OCI-LY3 (cell line): ENCODE measurements around the gene DRD1.
"Not testable (repeated sequence)": the region's sequence is repeated elsewhere in the genome, so short reads cannot be mapped to it uniquely, and the experiment has no call there.

Experiments used
- H2AFZ ChIP-seq: fragments of 200-600, 300-600 bp; shearing (Covaris generic); 2 replicates; pipeline ENCODE4 v1.6.0; 2014; ENCODE audit warnings: antibody characterized with exemption, low read depth, low read length
- H3K27ac ChIP-seq: fragments of 200-600, 300-600 bp; sonication (generic); 2 replicates; pipeline ENCODE4 v1.5.1; 2014; ENCODE audit warnings: mild to moderate bottlenecking, low read length, moderate library complexity, mixed read lengths
- H3K27me3 ChIP-seq: fragments of 200-600, 300-600 bp; sonication (generic); 2 replicates; pipeline ENCODE4 v1.6.1; 2014; ENCODE audit warnings: low read depth, low read length, mixed read lengths
- H3K36me3 ChIP-seq: fragments of 200-600, 300-600 bp; sonication (generic); replicated peaks from 2 replicates; pipeline ENCODE3; 2014; ENCODE audit warnings: low read depth, low read length, mixed read lengths
- H3K4me1 ChIP-seq: fragments of 300-600, 200-600 bp; sonication (generic); 2 replicates; pipeline ENCODE4 v1.6.1; 2014; ENCODE audit warnings: low read length, mixed read lengths
- H3K4me2 ChIP-seq: fragments of 200-600, 300-600 bp; sonication (generic); 2 replicates; pipeline ENCODE4 v1.6.1; 2014; ENCODE audit warnings: low read length, mixed read lengths
- H3K4me3 ChIP-seq: fragments of 300-600, 200-600 bp; sonication (generic); 2 replicates; pipeline ENCODE4 v1.5.1; 2014; ENCODE audit warnings: antibody characterized with exemption, mild to moderate bottlenecking, low read length, moderate library complexity
- H3K79me2 ChIP-seq: fragments of 300-600, 200-600 bp; shearing (Covaris generic); 2 replicates; pipeline ENCODE4 v1.6.1; 2014; ENCODE audit warnings: mild to moderate bottlenecking, low read length, mixed read lengths
- H3K9ac ChIP-seq: fragments of 300-600, 200-600 bp; shearing (Covaris generic); 2 replicates; pipeline ENCODE4 v1.6.0; 2014; ENCODE audit warnings: mild to moderate bottlenecking, low read length, moderate library complexity
- H3K9me3 ChIP-seq: fragments of 200-600, 300-600 bp; shearing (Covaris generic); 2 replicates; pipeline ENCODE4 v1.6.1; 2014; ENCODE audit warnings: low read length, mixed read lengths; ENCODE audit not compliant: insufficient read depth
- H4K20me1 ChIP-seq: fragments of 200-600, 300-600 bp; sonication (generic); 2 replicates; pipeline ENCODE4 v1.6.1; 2016; ENCODE audit warnings: low read length, mixed read lengths; ENCODE audit not compliant: insufficient read depth
- CTCF ChIP-seq: fragments of 200-600, 300-600 bp; sonication (generic); IDR thresholded peaks from 2 replicates; pipeline ENCODE4 v1.5.1; 2014; ENCODE audit warnings: antibody characterized with exemption, low read length, low read depth
- EZH2phosphoT487 ChIP-seq: fragments of 200-600 bp; shearing (Covaris generic); IDR thresholded peaks from 2 replicates; pipeline ENCODE4 v1.6.1; 2018; ENCODE audit warnings: antibody characterized with exemption, mixed run types, low read depth

The DRD1 gene

GRCh38 chr5:175447571-175447970 is 3.6 kb upstream of the DRD1 start:
- H3K4me2 ChIP-seq = no peak overlapping the region
- no peaks in the 10 kb centered on the region for H4K20me1 ChIP-seq
- no peaks in the 10 kb centered on the region for H3K9me3 ChIP-seq
- no peak overlapping the region for H2AFZ ChIP-seq
- peaks cover 25% of the 10 kb centered on the region for H3K27me3 ChIP-seq
- TF ChIP-seq EZH2phosphoT487 (no peak), CTCF (no peak)
- H3K79me2 ChIP-seq = no peaks in the 10 kb centered on the region
- H3K9ac ChIP-seq = no peak overlapping the region
- no peak overlapping the region for H3K27ac ChIP-seq
- no peaks in the 10 kb centered on the region for H3K4me1 ChIP-seq
- no peaks in the 10 kb centered on the region for H3K36me3 ChIP-seq
- H3K4me3 ChIP-seq = no peak overlapping the region

DNA sequence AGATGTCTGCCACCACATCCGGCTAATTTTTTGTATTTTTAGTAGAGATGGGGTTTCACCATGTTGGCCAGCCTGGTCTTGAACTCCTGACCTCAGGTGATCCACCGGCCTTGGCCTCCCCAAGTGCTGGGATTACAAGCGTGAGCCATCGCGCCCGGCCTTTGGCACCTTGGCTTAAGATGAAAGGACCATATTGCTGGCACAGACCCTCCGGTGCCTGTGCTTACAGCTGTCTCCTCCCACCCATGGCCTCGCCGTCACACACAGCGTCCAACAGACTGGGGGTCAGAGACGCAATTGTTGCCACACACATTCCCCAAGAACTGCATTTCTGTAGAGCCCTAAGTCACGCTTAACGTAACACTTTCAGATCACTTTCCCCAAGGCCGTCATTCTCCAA is 2.4 kb upstream of the DRD1 start:
- not testable (repeated sequence) for H3K27ac ChIP-seq, H3K4me2 ChIP-seq, H3K4me3 ChIP-seq, H2AFZ ChIP-seq, H3K9ac ChIP-seq, H3K36me3 ChIP-seq, H4K20me1 ChIP-seq, H3K9me3 ChIP-seq, H3K4me1 ChIP-seq, H3K79me2 ChIP-seq
- peaks cover 20% of the 10 kb centered on the region for H3K27me3 ChIP-seq

DNA sequence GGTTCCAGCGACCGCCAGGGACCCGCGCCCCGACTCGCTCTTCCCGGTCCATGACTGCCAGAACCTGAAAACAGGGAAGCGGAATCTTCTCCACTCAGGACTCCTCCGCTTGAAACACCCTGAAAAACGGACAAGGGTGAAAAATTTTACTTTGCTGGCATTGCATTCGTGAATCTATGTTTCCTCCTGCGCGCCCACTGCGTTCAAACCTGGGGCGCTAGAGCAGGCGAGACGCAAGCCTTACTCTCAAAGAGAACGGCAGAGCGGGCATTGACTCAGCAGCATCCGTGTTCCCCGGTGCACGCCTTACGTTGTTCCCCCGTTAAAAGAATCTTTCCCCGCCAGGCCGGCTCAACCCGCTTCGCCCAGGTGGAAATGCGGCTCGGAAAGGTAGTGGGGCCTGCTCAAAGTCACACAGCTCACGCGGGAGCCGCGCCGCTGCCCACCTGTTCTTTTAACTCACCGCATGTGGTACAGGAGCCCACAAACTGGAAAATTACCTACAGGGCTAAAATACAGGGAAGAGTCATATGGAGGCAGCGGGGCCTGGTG is 999 bp upstream of the DRD1 start:
- H4K20me1 ChIP-seq = no peaks in the 10 kb centered on the region
- H3K27me3 ChIP-seq = peaks cover 22% of the 10 kb centered on the region
- H3K4me2 ChIP-seq = no peak overlapping the region
- no peak overlapping the region for H3K4me3 ChIP-seq
- no peaks in the 10 kb centered on the region for H3K9me3 ChIP-seq
- no peak overlapping the region for H3K27ac ChIP-seq
- no peak for TF ChIP-seq EZH2phosphoT487
- no peak for TF ChIP-seq CTCF
- no peak overlapping the region for H2AFZ ChIP-seq
- no peak overlapping the region for H3K9ac ChIP-seq
- H3K4me1 ChIP-seq = no peaks in the 10 kb centered on the region
- H3K79me2 ChIP-seq = no peaks in the 10 kb centered on the region
- no peaks in the 10 kb centered on the region for H3K36me3 ChIP-seq

- TF ChIP-seq CTCF = no peak
- no peak for TF ChIP-seq EZH2phosphoT487
- no peaks in the 10 kb centered on the region for H3K79me2 ChIP-seq
- no peaks in the 10 kb centered on the region for H3K4me1 ChIP-seq
- H2AFZ ChIP-seq = no peak overlapping the region
- H3K9me3 ChIP-seq = no peaks in the 10 kb centered on the region
- H3K4me2 ChIP-seq = no peak overlapping the region
- no peaks in the 10 kb centered on the region for H4K20me1 ChIP-seq
- peaks cover 19% of the 10 kb centered on the region for H3K27me3 ChIP-seq
- H3K4me3 ChIP-seq = no peak overlapping the region
- no peaks in the 10 kb centered on the region for H3K36me3 ChIP-seq
- no peak overlapping the region for H3K9ac ChIP-seq
- no peak overlapping the region for H3K27ac ChIP-seq
Measured at GRCh38 chr5:175443514-175444059, 395 bp downstream of the DRD1 start.
